Cardiac ventricle fibroblast (primary cell): Measurements from ENCODE around the gene MAGEE1. TPM values are rescaled to one million over a fixed set of nuclear protein-coding genes. Genes with fewer than 3 reads are reported as not detected.

ENCODE experiments used
- total RNA-seq: library from RNA; depleted of rRNA; stranded (reverse); fragments of >200 nt; gene quantifications from 2 replicates; pipeline ENCODE4 v1.2.3, GENCODE V29; 2015

MAGEE1 gene
- 2.1 and 3.2 TPM in 2 replicates for total RNA-seq

DNA sequence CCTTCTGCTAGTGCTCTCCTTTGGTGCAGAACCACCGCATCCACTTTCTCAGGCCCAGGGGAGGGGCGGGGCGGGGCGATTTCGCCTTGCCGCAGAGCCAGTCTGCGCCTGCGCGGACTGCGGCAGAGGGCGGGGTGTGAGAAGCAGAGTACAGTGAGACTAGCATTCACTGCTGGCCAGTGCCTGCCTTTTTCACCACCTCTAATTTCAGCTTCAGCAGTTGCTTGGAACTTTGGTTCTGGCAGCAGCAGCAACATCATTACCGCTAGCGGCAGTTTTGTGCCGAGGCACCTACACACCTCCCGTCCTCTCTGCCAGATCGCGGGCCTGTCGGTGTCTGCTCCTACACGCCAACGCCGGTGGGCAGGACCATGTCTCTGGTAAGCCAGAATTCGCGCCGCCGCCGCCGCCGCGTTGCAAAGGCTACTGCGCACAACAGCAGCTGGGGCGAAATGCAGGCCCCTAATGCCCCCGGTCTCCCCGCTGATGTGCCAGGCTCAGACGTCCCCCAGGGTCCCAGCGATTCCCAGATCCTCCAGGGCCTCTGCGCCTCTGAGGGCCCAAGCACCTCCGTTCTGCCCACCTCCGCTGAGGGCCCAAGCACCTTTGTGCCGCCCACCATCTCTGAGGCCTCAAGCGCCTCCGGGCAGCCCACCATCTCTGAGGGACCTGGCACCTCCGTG is at the start of gene MAGEE1:
Gene MAGEE1 (plus strand): TSS at position 151 of the 683 bp plus-strand sequence. CDS start 221 bp downstream, at position 372.

